Measurements from ENCODE around the gene ARL9.
"Not testable (repeated sequence)": the region's sequence is repeated elsewhere in the genome, so short reads cannot be mapped to it uniquely, and the experiment has no call there.

The ARL9 gene

GRCh38 chr4:56505269-56506130, at the start of gene ARL9:
Gene ARL9 (plus strand): TSS chr4:56505791. CDS start chr4:56505863, 72 bp downstream.
- Histone ChIP-seq H3K4me3 (peak within 1 kb of the TSS; percentile 84), H3K27ac (peak within 1 kb of the TSS; percentile 36 to 66)
- peak; percentile 77 for DNase-seq (ENCODE audit: low spot score)
- TF ChIP-seq, protein P1, sequence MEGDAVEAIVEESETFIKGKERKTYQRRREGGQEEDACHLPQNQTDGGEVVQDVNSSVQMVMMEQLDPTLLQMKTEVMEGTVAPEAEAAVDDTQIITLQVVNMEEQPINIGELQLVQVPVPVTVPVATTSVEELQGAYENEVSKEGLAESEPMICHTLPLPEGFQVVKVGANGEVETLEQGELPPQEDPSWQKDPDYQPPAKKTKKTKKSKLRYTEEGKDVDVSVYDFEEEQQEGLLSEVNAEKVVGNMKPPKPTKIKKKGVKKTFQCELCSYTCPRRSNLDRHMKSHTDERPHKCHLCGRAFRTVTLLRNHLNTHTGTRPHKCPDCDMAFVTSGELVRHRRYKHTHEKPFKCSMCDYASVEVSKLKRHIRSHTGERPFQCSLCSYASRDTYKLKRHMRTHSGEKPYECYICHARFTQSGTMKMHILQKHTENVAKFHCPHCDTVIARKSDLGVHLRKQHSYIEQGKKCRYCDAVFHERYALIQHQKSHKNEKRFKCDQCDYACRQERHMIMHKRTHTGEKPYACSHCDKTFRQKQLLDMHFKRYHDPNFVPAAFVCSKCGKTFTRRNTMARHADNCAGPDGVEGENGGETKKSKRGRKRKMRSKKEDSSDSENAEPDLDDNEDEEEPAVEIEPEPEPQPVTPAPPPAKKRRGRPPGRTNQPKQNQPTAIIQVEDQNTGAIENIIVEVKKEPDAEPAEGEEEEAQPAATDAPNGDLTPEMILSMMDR (IDR thresholded peaks at IDR 0.05), result no peak

DNA sequence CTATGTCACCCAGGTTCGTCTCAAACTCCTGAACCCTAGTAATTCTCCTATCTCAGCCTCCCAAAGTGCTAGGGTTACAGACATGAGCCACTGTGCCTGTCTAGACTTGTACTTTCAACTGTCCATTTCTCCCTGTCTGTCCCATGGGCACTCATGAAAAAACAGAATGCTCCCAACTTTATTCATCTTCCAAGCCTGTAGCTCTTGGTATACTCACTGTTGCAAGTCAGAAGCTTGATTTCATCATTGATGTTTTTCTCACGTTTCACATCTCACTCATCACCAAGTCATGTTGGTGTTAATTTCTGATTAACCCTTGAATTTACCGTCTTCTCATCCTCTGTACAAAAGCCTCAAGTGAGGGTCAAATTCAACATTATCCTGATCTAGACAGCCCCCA, 45.5 kb upstream of the ARL9 start:
- Histone ChIP-seq H3K4me3 (no peak overlapping the region), H3K27ac (no peak overlapping the region)
- TF ChIP-seq, protein P1 (IDR thresholded peaks at IDR 0.05), result no peak
- DNase-seq (ENCODE audit: low spot score), result no peak

DNA sequence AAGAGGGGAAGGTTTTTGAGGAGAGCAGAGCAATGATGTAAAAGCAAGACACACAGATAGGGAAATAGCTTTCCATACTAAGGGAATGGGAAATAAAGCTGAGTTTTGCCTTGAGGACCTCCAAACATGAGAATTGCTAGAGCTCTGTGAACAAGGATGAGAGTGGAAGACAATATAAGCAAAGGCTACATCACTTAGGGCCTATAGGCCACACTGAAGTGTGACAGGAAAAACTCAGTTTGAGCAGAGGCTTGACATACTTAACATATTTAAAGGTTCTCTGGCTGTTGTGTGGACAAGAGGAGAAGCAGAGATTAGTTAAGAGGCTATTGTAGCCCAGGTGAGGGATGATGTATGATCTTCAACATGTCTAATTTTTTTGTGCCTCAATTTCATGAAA, 43.4 kb upstream of the ARL9 start:
- H3K27ac ChIP-seq, result no peak overlapping the region
- H3K4me3 ChIP-seq, result no peak overlapping the region
- TF ChIP-seq, protein P1 (IDR thresholded peaks at IDR 0.05), result no peak
- no peak for DNase-seq (ENCODE audit: low spot score)

DNA sequence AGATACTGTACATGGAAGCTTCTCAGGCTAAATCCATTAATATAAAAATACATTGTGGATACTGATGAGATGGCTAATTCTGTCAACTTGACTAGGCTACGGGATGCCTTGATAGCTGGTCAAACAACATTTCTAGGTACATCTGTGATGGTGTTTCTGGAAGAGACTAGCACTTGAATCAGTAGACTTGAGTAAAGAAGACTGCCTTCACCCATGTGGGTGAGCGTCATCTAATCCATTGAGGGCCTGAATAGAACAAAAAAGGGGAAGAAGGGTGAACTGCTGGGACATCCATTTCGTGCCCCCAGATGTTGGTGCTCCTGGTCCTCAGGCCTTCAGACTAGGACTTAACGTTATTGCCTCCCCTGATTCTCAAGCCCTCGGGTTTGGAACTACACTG, 41.9 kb upstream of the ARL9 start:
- Histone ChIP-seq H3K4me3 (no peak overlapping the region), H3K27ac (no peak overlapping the region)
- DNase-seq (ENCODE audit: low spot score), result no peak
- TF ChIP-seq, protein P1 (IDR thresholded peaks at IDR 0.05), result no peak

DNA sequence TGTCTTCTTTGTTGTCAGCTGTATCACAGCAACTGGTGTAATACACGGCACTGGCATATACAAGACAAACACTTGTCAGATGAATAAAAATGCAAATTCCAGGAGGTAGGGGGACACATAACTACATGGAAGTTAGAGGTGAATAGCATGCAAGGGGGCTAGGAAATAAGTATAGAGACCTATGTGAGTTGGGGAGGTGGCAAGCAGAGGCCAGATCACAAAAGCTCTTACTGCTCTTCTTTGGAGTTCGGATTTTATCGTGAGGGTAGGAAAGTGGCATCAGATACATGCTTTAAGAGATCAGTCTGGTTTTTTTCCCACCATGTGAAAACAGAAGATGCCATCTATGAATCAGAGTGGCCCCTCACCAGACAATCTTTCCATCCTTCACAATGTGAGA, 41.0 kb upstream of the ARL9 start:
- Histone ChIP-seq H3K4me3 (no peak overlapping the region), H3K27ac (no peak overlapping the region)
- no peak for DNase-seq (ENCODE audit: low spot score)
- TF ChIP-seq, protein P1 (IDR thresholded peaks at IDR 0.05), result no peak

DNA sequence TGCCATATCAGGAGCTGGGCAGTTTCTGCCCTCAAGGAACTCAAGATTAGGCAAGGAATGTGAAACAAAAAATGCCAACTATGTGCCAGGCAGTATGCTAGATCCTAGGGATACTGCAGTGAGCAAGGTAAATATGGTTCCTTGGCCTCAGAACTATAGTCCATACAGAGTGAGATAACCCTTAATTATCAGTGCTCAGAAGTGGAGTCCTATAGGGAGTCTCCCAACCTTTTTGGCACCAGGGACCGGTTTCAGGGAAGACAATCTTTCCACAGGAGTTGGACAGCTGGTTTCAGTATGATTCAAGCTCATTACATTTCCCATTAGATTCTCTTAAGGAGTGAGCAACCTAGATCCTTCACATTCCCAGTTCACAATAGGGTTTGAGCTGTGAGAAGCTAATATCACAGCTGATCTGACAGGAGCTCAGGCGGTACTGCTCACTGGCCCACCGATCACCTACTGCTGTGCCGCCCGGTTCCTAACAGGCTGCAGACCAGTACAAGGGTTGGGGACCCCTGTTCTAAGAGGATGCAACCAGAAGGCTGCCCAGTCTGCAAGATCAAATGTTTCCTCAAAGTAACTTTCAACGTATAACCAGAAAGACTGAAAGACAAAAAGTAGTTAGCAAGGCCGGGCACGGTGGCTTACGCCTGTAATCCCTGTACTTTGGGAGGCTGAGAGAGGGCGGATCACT, 39.8 kb upstream of the ARL9 start:
- Histone ChIP-seq H3K4me3 (peak overlapping the region; percentile 97), H3K27ac (no peak overlapping the region)
- DNase-seq (ENCODE audit: low spot score), result no peak
- TF ChIP-seq, protein P1 (IDR thresholded peaks at IDR 0.05), result no peak

GRCh38 chr4:56466296-56466761, 39.3 kb upstream of the ARL9 start:
- Histone ChIP-seq H3K27ac (peak overlapping the region in 1 of 2 donors; percentile 92), H3K4me3 (peak overlapping the region; percentile 97)
- not testable (repeated sequence) for DNase-seq (ENCODE audit: low spot score)
